NCI-H2196 (cell line): ENCODE results near the gene JPT2.

Experiments used
- DNase-seq: peaks from one replicate; lab custom pipeline; 2025; ENCODE audit not compliant: unreplicated experiment; lab: John Stamatoyannopoulos, UW

JPT2 gene

DNA sequence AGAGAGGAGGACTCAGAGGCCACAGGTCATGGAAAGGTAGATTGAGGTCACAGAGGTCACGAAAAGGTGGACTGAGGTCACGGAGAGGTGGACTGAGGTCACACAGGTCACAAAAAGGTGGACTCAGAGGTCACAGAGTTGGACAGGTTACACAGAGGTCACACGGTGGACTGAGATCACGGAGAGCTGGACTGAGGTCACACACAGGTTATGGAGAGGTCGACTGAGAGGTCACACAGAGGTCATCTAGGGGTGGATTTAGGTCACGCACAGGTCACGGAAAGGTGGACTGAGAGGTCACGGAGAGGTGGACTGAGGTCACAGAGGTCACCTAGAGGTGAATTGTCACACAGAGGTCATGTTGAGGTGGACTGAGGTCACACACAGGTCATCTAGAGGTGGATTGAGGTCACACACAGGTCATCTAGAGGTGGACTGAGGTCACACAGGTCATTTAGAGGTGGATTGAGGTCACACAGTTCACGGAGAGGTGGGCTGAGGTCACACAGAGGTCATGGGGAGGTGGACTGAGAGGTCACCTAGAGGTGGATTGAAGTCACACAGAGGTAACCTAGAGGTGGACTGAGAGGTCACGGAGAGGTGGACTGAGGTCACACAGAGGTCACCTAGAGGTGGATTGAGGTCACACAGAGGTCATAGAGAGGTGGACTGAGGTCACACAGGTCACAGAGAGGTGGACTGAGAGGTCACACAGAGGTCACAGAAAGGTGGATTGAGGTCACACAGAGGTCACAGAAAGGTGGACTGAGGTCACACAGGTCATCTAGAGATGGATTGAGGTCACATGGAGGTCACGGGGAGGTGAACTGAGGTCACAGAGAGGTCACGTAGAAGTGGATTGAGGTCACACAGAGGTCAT is 26.7 kb upstream of the JPT2 start:
- no peak for DNase-seq

DNA sequence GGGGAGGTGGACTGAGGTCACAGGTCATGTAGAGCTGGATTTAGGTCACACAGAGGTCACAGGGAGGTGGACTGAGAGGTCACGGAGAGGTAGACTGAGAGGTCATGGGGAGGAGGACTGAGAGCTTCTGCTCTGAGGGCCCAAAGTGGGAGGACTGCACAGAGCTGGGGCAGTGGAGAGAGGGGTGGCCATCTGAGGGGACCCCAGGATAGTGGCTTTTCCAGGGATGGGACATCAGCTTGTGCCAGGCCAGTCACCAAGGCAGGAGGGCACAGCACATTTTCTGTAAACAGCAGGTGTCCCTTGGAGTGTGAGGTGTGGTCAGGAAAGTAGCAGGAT is 26.1 kb upstream of the JPT2 start:
- no peak for DNase-seq

DNA sequence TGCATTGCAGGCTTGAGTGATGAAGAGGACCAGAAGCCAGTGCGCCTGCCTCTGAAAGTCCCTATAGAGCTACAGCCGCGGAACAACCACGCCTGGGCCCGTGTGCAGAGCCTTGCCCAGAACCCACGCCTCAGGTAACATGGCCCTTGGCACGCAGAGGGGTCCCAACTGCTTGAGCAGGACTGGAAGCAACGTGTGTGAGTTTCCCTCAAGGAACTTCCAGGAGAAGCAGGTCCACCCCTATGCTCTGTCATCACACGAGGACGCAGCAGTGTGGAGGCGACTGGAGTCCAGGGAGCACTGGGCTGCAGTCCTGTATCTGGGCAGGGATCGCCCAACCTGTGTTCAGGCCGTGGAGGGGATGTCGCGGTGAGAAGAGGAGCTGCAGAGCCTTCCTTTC is 25.1 kb upstream of the JPT2 start:
- no peak for DNase-seq

DNA sequence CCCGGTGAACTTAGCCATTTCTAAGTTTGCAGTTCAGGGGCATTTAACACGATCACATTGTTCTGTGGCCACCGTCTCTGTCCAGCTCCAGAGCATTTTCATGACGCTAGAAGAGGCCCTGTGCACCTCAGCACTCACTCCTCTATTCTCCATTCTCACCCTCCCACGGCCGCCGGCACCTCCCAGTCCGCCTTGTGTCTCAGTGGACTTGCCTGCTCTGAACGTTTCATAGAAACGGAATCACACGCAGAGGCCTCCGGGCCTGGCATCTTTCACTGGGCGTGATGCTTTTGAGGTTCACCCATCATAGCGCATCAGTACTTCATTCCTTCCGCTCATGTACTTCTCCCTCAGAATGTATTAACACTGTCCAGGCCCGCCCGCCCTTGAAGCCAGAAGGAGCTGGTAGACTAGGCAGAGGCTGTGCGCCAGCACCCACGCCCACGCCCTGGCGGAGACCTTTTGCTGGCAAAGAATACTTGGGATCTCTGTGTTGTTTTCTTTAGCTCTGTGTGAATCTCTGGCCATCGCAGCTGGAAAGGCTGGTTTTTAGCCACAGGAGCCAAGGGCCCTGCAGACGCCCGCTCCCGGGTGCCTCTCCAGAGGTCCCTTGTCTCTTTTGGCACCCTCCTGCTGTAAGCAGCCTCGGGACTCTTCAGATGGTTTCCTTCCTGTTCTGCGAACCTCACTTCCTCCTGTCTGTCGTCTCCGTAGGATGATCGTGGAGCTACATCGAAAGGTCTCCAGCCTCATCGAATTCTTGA is 23.4 kb upstream of the JPT2 start:
- DNase-seq, result no peak

DNA sequence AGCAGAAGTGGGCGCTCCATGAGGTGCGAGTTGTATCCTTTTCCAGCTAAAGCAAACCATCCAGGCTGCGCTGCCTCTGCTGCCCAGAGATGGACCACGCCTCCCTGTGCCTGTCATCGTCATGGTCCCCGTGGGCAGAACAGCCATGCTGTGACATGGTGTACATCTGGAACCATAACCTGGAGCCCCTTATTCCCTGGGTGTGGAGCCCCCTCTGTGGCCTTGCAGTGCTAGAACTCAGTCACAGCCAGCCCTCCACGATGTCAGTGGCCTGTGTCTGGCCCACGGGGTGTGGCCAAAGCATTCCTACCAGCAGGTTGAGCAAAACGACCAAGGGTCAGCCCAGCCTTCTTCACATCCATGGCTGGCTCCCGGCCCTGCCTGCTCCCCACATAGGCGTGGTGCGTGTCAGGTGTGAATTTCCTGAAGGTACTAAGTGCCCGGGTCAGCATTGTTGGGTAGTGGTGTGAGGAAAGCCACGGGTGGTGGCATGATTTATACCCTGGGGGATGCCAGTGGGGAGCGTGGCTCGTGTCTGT is 22.7 kb upstream of the JPT2 start:
- no peak for DNase-seq

DNA sequence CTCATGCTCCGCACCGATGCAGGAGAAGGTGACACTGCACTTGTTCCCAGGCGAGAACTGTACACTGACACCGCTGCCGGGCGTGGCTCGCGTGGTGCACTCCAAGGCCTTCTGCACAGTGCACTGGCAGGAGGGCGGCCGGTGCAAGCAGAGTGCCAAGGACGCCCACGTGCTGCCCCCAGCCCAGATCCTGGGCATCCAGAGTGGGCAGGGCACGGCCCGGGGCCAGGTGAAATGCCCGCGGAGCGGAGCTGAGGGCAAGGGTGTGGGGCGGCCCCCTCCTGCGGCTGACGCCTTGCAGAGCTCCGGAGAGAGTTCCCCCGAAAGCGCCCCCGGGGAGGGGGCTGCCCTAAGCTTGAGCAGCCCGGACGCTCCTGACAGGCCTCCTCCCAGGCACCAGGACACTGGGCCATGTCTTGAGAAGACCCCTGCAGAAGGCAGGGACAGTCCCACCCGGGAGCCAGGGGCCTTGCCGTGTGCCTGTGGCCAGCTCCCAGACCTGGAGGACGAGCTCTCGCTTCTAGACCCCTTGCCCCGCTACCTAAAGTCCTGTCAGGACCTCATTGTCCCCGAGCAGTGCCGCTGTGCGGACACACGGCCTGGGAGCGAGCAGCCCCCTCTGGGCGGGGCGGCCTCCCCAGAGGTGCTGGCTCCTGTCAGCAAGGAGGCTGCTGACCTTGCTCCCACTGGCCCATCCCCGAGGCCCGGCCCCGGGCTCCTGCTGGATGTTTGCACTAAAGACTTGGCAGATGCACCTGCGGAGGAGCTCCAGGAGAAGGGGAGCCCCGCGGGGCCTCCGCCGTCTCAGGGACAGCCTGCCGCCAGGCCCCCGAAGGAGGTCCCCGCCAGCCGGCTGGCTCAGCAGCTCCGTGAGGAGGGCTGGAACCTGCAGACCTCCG is 21.9 kb upstream of the JPT2 start:
- DNase-seq, result no peak

DNA sequence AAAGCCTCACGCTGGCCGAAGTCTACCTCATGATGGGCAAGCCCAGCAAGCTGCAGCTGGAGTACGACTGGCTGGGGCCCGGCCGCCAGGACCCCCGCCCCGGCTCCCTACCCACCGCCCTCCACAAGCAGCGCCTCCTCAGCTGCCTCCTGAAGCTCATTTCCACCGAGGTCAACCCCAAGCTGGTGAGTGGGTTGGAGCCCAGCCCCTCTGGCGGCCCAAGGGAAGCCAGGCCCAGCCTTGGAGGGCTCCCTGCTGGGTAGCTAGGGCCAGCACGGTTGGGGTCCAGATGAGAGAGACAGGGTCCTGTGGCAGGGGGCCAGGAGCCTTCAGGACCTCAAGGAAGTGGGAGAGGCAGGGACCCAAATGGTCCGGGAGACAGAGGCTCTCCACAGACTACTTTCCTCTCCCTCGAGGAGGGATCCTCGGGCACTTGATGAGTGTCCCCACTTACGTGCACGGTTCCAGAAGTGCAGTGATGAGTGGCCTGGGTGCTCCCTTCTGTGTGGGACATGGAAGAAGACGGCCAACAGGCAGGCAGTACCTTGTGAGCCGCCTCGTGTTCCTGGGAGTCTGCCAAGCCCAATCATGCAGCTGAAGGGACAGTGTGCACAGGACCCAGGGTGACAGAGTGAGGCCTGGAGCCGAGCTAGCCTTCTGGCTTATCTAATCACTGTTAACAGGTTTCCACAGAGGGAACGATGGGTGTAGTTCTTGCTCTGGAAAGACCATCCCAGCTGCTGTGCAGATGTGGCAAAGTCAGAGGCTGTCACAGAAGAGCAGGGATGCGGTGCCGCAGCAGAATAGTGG is 21.1 kb upstream of the JPT2 start:
- DNase-seq, result no peak

DNA sequence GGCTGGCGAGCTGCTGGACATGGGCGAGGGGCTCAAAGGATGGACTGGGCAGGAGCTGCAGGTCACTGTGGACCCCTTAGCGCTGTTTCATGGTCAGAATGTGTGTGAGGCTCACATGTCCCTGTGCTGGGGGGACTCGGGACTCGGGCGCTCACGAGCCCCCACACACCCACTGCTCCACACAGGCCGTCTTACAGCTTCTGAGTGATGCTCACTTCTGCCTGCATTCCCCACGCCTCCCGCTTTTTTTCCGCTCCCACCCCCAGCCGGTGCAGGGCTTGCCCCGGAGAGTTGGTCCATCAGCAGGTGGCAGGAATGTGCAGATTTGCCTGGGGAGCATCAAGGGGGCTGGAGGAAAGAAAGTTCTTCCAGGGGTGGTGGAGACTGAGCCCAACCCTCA is 20.2 kb upstream of the JPT2 start:
- DNase-seq, result no peak

DNA sequence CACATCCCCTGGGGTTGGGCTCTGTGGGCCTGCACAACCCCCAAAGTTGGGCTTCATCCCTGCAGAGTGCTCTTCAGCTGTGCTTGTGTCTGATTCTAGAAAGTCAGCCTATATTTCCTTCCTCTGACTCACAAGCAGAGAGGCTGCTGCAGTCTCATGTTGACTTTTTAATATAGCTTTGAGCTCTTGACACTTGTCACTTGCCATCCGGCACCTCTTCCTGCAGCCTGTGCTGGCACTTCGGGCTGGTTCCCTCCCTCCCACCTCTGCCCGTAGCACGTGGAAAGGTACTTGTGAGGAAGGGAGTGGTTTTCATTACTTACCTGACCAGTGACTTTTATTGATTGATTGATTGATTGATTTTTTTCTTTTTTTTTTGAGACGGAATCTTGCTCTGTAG is 19.0 kb upstream of the JPT2 start:
- no peak for DNase-seq

DNA sequence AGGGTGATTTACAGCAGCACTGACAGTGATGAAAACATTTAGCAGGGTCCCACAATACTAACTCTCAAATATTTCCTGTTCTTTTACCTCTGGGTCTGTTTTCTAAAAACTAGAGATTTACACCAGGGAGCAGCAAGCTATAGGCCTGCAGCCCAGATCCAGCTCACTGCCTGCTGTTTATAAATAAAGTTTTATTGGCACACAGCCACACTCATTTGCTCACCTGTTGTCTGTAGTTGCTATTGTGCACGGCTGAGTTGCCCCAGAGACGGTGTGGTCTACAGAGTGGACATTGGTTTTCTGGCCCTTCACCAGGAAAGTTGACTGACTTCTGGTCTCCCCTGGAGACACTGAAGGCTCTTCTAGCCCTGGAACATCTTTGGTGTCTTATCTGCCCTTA is 16.3 kb upstream of the JPT2 start:
- DNase-seq, result no peak

DNA sequence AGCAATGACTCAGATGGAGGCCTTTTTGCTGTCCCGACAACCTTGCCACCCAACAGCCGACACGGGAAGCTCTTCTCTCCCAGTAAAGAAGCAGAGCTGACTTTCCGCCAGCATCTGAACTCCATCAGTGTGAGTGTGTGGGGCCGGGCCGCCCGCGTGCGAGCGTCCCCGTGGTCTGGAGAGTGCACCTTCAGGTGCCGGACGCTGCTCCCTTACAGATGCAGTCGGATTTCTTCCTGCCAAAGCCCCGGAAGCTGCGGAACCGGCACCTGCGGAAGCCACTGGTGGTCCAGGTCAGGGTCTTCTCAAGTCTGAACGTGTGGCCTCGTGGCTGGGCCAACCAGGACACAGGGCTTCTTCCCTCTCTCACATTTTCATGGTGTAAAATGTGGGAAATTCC is 15.5 kb upstream of the JPT2 start:
- no peak for DNase-seq

DNA sequence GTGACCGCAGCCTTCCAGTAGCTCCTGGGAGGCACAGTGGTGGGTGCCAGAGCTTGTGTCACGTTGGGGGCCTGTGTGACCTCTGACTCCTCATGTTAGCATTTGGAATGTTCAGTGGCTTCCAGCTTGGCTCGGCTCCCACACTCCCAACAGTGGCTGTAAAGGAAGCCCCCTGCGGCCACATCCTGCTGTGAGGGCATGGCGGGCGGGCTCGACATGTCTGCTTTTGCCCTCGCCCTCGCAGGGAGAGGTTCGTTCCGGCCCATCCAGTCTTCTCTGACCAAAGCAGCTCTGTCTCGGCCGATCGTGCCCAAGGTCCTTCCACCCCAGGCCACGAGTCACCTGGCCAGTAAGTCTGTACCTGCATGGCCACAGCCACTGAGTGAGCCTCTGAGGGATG is 12.2 kb upstream of the JPT2 start:
- DNase-seq, result no peak

DNA sequence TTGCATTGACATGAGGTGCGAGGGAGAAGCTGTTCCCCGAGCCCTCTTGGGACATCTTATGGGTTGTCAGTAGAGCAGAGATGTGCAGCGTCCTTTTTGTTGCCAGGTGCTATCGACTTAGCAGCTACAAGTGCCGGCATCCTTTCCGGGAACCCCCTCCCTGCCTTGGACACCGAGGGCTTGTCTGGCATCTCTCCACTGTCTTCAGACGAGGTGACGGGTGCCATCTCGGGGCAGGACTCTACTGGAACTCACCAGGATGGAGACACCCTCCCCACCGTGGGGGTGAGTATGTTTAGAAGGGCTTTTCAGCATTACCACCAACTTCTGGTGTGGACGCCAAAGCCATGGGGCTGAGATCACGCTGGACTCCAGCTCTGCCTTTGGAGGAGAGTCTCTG is 11.8 kb upstream of the JPT2 start:
- DNase-seq, result no peak

DNA sequence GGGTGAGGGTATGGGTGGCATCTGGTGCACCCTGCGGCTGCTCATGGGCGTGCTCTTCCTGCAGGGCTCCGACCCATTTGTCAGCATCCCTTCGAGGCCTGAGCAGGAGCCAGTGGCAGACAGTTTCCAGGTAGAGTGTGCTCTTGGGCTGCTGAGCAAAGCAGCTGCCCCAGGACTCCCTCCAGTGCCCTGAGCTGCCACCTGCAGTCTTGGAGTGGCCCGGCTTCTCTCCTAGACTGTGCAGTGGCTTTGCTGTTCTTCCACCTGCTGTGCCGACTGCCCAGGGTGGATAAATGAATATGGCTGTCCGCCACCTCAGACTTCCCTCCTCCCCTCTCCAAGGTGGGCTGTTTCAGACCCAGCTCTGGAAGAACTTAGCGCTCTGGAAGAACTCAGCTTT is 10.8 kb upstream of the JPT2 start:
- DNase-seq, result no peak

DNA sequence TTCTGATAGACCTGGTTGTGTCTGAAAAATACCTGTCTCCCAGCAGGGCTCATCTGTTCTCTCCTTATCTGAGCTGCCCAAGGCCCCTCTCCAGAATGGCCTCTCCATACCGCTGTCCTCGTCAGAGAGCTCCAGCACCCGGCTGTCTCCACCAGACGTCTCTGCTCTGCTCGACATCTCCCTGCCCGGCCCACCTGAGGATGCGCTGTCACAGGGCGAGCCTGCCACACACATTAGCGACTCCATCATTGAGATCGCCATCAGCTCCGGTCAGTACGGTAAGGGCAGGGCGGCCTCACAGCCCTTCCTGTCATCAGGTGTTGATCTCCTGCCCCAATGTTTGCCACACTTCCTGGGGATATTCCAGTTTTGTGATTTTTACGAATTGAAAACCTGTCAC is 10.2 kb upstream of the JPT2 start:
- no peak for DNase-seq

DNA sequence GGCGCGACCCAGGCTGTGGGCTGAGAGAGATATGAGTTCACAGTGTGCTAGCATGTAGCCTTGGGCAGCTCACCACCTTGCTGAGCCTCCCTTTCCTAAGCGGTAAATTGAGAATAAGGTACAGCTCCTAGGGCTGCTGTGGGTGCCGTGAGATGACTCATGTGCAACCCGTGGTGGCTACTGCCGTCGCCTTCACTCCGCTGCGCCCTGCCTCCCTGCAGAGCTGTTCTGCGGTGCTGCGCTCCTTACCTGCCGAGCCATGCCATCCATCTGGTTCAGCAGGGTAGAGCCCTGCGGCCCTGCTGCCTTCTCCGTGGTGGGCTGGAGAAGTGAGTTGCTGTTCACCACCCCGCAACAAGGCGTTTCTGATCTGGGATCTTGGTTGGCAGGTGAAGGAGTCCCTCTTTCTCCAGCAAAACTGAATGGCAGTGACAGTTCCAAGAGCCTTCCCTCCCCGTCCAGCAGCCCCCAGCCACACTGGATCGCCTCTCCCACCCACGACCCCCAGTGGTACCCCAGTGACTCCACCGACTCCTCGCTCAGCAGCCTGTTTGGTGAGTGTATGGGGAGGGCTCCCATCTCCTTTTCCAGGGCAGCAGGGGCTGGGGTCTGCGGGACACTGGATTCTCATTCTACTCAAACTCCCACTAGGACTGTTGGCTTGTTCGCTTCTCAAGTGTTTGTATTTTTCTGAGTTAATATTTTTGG is 9.3 kb upstream of the JPT2 start:
- DNase-seq, result no peak

DNA sequence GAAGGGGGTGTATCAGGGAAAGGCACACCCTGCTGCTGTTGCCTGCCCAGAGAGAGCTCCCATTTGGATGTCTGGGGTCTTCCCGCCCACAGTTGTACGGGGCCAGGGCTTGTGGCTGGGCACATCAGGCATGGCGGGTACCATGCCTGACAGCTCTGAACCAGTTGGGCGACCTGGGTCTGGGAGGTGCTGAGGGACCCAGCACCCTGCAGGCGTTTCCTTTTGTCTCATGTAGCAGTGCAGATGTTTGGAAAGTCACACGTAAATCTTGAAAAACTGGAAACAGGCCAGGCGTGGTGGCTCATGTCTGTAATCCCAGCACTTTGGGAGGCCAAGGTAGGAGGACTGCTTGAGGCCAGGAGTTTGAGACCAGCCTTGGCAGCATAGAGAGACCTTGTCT is 8.4 kb upstream of the JPT2 start:
- no peak for DNase-seq

DNA sequence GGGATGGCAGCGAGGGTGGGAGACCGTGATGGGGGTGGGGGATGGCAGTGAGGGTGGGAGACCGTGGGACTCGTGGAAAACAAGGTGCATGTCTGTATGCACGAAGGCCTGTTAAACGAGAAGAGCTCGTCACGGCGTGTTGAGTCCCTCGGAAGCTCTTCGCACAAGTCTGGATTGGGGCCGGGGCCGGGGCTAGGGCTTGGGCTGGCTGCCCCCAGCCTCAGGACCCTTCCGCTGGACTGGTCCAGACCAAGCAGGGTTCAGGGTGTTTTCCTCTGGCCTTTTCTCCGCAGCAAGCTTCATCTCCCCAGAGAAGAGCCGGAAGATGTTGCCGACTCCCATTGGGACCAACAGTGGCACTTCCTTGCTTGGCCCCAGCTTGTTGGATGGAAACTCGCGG is 7.7 kb upstream of the JPT2 start:
- no peak for DNase-seq

DNA sequence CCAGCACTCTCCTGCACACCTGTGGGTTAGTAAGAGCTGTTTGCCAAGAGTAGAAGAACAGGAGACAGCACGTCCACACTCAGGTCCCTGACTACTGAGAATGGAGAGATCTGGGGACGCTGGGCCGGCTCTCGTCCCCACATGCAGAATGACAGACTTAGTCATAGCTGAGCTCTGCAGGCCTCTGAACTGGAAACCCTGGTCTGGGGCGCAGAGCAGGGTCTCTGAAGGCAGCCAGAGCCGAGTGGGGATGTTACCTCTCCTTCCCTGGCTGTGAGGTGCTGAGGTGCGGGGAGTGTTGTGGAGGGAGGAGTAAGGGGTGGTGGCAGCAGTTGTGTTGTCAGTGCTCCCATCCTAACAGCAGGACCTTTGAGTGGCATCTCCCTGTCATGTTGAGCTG is 7.2 kb upstream of the JPT2 start:
- no peak for DNase-seq
